VCaP (cell line): Measurements from ENCODE around the gene HJURP.

Experiments
- H3K27ac ChIP-seq: fragments of 450-650 bp; 2 replicates; pipeline ENCODE4 v1.5.1; 2017
- TF ChIP-seq, protein P1 (sequence below): fragments of 450-650 bp; conservative IDR thresholded peaks from 2 replicates; pipeline ENCODE4 v1.5.1; 2017; ENCODE audit warnings: mild to moderate bottlenecking, moderate library complexity

Gene HJURP

DNA sequence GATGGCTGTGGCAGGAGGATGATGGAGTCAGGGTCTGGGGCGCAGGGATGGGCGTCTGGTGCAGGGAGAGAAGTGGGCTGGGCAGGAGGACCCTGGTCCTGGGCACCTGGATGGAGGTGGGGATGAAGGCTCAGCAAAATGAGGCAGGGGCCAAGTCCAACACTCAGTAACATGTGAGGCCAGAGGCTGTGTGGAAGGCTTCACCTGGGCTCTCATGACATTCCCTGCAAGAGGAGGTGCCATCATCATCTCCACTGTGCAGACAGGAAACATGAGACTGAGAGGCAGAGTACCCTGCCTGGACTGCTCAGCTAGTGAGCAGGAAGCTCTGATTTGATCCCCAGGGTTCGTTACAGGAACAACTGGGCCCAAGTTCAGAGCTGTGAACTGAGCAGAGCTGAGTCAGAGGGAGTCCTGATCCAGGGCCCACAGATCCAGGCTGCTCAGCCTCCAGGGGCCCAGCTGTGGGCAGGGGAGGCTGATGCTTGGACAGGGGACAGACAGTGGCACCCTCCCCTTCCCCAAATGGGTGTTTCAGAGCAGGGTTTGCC lies 36.9 kb downstream of the HJURP start:
- no peak overlapping the region for H3K27ac ChIP-seq
- TF ChIP-seq, protein P1, sequence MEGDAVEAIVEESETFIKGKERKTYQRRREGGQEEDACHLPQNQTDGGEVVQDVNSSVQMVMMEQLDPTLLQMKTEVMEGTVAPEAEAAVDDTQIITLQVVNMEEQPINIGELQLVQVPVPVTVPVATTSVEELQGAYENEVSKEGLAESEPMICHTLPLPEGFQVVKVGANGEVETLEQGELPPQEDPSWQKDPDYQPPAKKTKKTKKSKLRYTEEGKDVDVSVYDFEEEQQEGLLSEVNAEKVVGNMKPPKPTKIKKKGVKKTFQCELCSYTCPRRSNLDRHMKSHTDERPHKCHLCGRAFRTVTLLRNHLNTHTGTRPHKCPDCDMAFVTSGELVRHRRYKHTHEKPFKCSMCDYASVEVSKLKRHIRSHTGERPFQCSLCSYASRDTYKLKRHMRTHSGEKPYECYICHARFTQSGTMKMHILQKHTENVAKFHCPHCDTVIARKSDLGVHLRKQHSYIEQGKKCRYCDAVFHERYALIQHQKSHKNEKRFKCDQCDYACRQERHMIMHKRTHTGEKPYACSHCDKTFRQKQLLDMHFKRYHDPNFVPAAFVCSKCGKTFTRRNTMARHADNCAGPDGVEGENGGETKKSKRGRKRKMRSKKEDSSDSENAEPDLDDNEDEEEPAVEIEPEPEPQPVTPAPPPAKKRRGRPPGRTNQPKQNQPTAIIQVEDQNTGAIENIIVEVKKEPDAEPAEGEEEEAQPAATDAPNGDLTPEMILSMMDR, result no peak

DNA sequence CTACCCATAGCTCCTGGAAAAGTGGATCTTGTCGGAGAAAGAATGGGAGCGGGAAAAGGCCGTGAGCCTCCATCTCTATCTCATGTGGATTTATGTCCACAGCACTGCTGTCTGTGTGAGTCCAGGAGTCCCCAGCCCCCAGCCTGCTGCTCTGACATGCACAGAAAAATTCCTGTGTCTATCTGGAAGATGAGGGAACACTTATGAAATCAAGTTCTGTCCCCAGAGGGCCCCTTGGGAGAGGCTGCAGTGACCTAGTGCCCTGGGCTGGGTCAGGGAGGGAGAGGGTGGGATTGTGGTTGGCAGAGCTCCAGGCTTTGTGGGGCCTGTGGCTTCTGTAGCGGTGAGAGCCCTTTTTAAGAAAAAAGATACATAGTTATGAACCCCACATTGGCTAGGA lies 37.6 kb downstream of the HJURP start:
- H3K27ac ChIP-seq, result no peak overlapping the region
- TF ChIP-seq, protein P1, result no peak

DNA sequence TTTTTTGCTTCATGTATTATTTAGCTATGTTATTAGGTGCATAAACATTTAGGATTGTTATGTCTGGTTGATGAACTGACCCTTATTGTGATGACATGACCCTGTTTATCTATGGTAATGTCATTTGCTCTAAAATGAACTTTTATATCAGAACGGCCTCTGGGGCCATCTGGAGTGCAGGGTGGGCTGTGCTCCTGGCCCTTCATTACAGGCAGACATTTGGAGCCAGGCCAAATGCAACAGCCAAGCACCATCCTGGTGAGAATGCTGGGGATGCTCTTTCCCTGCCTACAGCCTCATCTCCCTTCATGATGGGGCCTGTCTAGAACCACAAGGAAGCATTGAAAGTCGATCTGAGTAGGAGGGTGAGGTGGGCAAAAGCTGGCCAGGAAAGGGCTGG lies 38.0 kb downstream of the HJURP start:
- H3K27ac ChIP-seq, result no peak overlapping the region
- TF ChIP-seq, protein P1, result no peak

DNA sequence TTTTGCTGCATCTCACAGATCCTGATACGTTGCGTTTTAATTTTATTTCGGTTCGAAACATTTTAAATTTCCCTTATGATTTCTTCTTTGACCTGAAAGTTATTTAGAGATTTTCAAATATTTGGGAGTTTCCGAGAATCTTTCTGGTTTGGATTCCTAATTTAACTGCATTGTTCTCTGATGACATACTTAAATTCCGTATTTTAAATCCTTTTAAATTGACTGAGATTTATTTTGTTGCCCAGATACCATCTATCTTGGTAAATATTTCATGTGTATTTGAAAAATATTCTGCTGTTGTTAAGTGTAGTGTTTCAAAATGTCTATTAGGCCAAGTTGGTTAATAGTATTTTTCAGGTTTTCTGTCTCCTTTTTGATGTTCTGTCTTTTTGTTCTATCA lies 38.5 kb downstream of the HJURP start:
- no peak overlapping the region for H3K27ac ChIP-seq
- TF ChIP-seq, protein P1, result no peak

DNA sequence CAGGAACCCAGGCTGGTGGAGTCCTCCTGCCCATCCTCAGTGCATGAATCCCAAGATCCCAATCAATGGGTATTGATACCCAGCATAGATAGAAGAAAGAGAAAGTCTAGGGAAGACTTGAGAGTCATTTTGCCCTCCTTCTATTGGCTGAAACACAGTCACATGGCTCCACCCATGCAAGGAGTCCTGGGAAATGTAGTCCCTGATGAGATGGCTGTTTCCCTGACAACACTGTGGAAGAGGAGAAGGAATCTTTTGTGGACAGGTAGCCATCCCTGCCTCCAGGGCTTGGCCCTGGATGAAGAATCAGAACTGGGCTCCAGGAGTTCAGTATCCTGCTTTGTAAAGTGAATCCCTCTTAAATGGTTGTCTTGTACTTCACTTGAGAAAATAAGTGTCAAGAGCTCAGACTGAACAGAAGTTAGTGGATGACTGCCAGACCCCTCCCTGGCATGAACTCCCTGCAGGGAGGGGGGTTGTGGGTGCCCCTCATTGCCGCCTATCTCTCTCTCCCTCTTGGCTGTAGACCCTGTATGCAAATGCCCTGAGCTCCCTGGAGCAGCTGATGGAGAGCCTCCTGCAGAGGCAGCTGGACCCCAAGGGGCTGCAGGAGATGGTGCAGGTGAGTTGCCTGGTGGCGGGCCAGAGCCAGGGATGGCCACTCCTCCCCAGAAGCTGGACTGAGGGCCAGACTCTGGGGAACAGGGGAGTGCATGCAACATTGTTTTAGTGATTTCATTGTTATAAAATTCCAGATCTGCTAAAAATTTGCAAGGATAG lies 40.1 kb downstream of the HJURP start:
- peak overlapping the region; percentile 29 for H3K27ac ChIP-seq
- TF ChIP-seq, protein P1, result no peak

DNA sequence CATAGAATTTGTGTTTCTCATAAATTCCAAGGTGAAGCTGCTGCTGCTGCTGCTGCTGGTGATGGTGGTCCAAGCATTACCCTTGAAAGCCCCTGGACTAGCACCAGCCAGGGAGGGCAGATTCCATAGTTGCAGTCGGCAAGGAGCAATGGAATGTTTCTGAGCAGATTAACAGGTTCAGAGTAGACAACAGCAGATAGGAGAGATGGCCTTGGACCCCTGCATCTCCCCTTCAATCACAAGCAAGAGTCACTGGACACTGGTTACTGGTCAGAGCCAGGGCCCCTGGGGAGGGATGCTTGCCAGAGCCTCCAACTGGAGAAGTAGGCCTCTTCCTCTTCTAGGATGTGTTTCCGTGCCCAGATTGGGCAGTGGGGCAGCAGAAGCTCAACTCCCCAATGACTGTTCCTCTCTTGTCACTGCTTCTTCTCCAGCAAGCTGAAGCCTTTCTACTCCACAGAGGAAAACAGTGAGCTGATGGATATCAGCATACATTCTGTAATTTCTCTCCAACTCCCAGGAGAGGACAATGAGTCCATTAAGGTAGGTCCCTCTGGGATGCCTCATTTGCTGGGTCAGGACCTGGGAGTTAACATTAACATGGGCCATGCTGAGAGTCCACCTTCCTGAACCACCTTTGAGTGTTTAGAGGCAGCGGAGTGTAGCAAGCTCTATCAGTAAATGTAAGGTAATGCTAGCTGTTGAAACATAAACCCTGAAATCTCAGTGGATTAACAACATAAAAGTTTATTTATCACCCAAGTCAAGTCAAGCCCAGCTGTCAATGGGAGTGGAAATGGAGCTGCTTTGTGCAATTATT lies 40.9 kb downstream of the HJURP start:
- H3K27ac ChIP-seq, result no peak overlapping the region
- TF ChIP-seq, protein P1, result no peak

DNA sequence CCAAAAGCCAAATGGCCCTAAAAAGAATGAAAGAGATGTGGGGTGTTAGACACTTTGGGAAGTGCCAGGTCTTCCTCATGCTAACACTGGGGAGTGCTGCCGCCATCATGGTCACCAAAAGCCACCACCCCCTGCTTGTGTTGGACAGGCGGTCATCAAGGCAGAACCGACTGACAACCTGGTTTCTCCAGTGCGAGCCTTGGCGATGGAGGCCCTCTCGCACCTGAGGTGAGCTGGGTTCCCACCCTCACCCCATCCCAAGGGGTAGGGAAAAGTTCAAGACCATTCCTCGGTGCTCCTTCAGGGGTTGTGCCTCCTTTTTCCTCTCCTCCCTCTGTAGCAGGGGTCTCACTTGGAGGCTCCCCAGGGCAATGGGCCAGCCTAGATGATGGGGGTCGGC lies 42.6 kb downstream of the HJURP start:
- TF ChIP-seq, protein P1, result no peak

More for the DNA sequence above, 42.6 kb downstream of the HJURP start:
- H3K27ac ChIP-seq, result no peak overlapping the region
